ENCODE measurements around the gene ZNF649.
A peak's percentile ranks its signal among the peaks of the same experiment; 100 is the strongest.

Gene ZNF649

GRCh38 chr19:51904331-51905165 is at the start of gene ZNF649:
Gene ZNF649, minus strand, starts transcription at chr19:51905017. Its CDS starts 4,910 bp downstream, at chr19:51900107.
- DNase-seq (ENCODE audit: low read depth), result peak; percentile 43
- peak within 1 kb of the TSS; percentile 88 for H3K4me3 ChIP-seq (ENCODE audit: control insufficient read depth, low read depth, low read length)
- TF ChIP-seq, protein P1, sequence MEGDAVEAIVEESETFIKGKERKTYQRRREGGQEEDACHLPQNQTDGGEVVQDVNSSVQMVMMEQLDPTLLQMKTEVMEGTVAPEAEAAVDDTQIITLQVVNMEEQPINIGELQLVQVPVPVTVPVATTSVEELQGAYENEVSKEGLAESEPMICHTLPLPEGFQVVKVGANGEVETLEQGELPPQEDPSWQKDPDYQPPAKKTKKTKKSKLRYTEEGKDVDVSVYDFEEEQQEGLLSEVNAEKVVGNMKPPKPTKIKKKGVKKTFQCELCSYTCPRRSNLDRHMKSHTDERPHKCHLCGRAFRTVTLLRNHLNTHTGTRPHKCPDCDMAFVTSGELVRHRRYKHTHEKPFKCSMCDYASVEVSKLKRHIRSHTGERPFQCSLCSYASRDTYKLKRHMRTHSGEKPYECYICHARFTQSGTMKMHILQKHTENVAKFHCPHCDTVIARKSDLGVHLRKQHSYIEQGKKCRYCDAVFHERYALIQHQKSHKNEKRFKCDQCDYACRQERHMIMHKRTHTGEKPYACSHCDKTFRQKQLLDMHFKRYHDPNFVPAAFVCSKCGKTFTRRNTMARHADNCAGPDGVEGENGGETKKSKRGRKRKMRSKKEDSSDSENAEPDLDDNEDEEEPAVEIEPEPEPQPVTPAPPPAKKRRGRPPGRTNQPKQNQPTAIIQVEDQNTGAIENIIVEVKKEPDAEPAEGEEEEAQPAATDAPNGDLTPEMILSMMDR (IDR thresholded peaks at IDR 0.05; ENCODE audit: control insufficient read depth, insufficient read depth, low read depth, low read length, missing control alignments), result no peak

DNA sequence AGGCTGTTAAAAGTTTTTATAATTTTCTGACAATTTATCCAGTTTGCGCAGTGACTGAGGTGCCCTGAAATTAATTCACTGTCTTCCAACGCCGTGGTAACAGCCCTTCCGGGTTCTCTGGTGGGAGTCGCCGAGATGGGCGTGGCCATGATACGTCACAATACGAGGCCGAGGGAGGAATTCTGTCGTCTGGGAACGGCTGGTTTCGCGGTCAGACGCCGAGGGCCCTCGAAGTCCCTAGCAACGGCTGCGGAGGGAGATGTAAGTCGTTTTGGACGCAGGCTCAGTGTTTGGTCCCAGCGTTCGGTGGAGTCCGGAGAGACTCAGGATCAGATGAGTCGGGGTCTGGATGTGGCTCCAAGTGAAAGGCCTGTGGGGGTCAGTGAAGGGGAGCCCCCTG is 44.2 kb upstream of the ZNF649 start:
- TF ChIP-seq, protein P1 (IDR thresholded peaks at IDR 0.05; ENCODE audit: control insufficient read depth, insufficient read depth, low read depth, low read length, missing control alignments), result no peak
- DNase-seq (ENCODE audit: low read depth), result no peak

DNA sequence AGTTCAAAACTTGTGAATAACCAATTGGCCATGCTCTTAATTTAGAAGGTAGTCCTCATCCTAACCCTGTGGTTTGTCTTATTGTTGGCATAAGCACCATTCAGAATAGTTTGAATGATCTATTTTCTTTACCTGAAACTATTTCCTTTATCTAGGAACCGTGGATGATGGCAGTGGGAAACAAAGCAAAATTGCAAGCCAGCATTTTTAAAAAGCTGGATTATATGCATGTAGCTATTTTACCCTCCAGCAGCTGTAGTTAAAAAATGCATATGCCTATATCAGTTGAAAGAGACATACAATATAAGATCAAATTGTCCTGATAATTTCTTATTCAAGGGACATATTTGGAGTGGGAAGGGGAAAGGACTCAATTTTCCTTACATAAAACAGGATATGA is 41.8 kb upstream of the ZNF649 start:
- TF ChIP-seq, protein P1 (IDR thresholded peaks at IDR 0.05; ENCODE audit: control insufficient read depth, insufficient read depth, low read depth, low read length, missing control alignments), result no peak
- no peak overlapping the region for H3K4me3 ChIP-seq (ENCODE audit: control insufficient read depth, low read depth, low read length)
- DNase-seq (ENCODE audit: low read depth), result no peak

More for the DNA sequence above, 44.2 kb upstream of the ZNF649 start:
- H3K4me3 ChIP-seq (ENCODE audit: control insufficient read depth, low read depth, low read length), result peak overlapping the region; percentile 44

DNA sequence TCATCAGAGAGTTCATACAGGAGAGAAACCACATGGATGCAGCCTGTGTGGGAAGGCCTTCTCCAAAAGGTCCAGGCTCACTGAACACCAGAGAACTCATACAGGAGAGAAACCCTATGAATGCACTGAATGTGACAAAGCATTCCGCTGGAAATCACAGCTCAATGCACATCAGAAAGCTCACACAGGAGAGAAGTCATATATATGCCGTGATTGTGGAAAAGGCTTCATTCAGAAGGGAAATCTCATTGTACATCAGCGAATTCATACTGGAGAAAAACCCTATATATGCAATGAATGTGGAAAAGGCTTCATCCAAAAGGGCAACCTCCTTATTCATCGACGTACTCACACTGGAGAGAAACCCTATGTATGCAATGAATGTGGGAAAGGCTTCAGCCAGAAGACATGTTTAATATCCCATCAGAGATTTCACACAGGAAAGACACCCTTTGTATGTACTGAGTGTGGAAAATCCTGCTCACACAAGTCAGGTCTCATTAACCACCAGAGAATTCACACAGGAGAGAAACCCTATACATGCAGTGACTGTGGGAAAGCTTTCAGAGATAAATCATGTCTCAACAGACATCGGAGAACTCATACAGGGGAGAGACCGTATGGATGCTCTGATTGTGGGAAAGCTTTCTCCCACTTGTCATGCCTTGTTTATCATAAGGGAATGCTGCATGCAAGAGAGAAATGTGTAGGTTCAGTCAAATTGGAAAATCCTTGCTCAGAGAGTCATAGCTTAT is 40.2 kb upstream of the ZNF649 start:
- no peak for DNase-seq (ENCODE audit: low read depth)
- TF ChIP-seq, protein P1 (IDR thresholded peaks at IDR 0.05; ENCODE audit: control insufficient read depth, insufficient read depth, low read depth, low read length, missing control alignments), result no peak
- H3K4me3 ChIP-seq (ENCODE audit: control insufficient read depth, low read depth, low read length), result no peak overlapping the region

DNA sequence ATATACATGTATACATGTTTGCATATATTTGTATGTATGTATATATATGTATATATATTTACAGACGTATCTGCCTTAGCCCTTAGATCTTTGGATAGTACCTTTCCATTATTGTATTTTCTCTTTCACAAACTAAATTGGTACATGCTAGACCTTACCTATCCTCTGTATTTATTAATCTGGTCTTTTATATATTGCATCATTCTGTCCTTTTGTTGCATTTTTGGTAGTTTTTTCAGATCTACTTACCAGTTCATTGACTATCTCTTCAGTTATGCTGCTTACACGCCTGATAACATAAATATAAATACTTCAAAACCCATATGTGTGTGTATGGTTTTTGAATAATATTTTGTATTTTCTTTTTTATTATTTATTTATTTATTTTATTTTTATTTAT is 34.1 kb upstream of the ZNF649 start:
- TF ChIP-seq, protein P1 (IDR thresholded peaks at IDR 0.05; ENCODE audit: control insufficient read depth, insufficient read depth, low read depth, low read length, missing control alignments), result no peak
- H3K4me3 ChIP-seq (ENCODE audit: control insufficient read depth, low read depth, low read length), result no peak overlapping the region
- no peak for DNase-seq (ENCODE audit: low read depth)

GRCh38 chr19:51931921-51932320 is 27.1 kb upstream of the ZNF649 start:
- TF ChIP-seq, protein P1 (IDR thresholded peaks at IDR 0.05; ENCODE audit: control insufficient read depth, insufficient read depth, low read depth, low read length, missing control alignments), result no peak
- no peak overlapping the region for H3K4me3 ChIP-seq (ENCODE audit: control insufficient read depth, low read depth, low read length)
- DNase-seq (ENCODE audit: low read depth), result no peak
